Smooth muscle cell (in vitro differentiated cells): ENCODE results near the gene CEP85L. TPM values are rescaled to one million over a fixed set of nuclear protein-coding genes. Genes with fewer than 3 reads are reported as not detected.

Source experiments
- DNase-seq: peaks from one replicate; lab custom pipeline; 2025; ENCODE audit not compliant: unreplicated experiment; lab: John Stamatoyannopoulos, UW
- H2AFZ ChIP-seq: fragments of 200-600 bp; sonication (generic); 2 replicates; pipeline ENCODE4 v1.6.0; 2016; ENCODE audit warnings: antibody characterized with exemption, low read depth, mild to moderate bottlenecking
- H3F3A ChIP-seq: fragments of 200-600 bp; sonication (generic); 2 replicates; pipeline ENCODE4 v1.6.0; 2017; ENCODE audit warnings: antibody characterized with exemption, low read depth
- H3K27ac ChIP-seq: fragments of 200-600 bp; sonication (generic); 2 replicates; pipeline ENCODE4 v1.5.1; 2016; ENCODE audit warnings: low read depth, mild to moderate bottlenecking
- H3K27me3 ChIP-seq: fragments of 200-600 bp; sonication (generic); 2 replicates; pipeline ENCODE4 v1.6.1; 2016; ENCODE audit warnings: low read depth, mild to moderate bottlenecking
- H3K36me3 ChIP-seq: fragments of 200-600 bp; sonication (generic); 2 replicates; pipeline ENCODE4 v1.5.1; 2016; ENCODE audit warnings: low read depth
- H3K4me1 ChIP-seq: fragments of 200-600 bp; sonication (generic); 2 replicates; pipeline ENCODE4 v1.5.1; 2016; ENCODE audit warnings: low read depth
- H3K4me2 ChIP-seq: fragments of 200-600 bp; sonication (generic); 2 replicates; pipeline ENCODE4 v1.6.0; 2016; ENCODE audit warnings: mild to moderate bottlenecking
- H3K4me3 ChIP-seq: fragments of 200-600 bp; sonication (generic); 2 replicates; pipeline ENCODE4 v1.5.1; 2016; ENCODE audit warnings: mild to moderate bottlenecking
- H3K79me2 ChIP-seq: fragments of 200-600 bp; sonication (generic); 2 replicates; pipeline ENCODE4 v1.6.0; 2016; ENCODE audit warnings: low read depth, mild to moderate bottlenecking
- H3K9ac ChIP-seq: fragments of 200-600 bp; sonication (generic); 2 replicates; pipeline ENCODE4 v1.6.0; 2016; ENCODE audit warnings: low read depth
- H3K9me3 ChIP-seq: fragments of 200-600 bp; sonication (generic); replicated peaks from 2 replicates; pipeline ENCODE4 v1.5.1; 2016; ENCODE audit warnings: low read depth
- H4K20me1 ChIP-seq: fragments of 200-600 bp; sonication (generic); 2 replicates; pipeline ENCODE4 v1.6.0; 2016; ENCODE audit warnings: low read depth
- WGBS: methylation state at CpG from one replicate; pipeline ENCODE4 v1.1.7; 2016; ENCODE audit warnings: low lambda C conversion rate; 5-methylcytosine and 5-hydroxymethylcytosine counted together
- polyA plus RNA-seq: library from polyadenylated mRNA; unstranded; fragments of >200 nt; fragmentation: Nextera tagmentation; extraction: Ambion mirVana; gene quantifications from 2 replicates; pipeline ENCODE4 v1.2.1, GENCODE V29; 2016
- total RNA-seq: library from RNA; depleted of rRNA; stranded (reverse); fragments of >200 nt; gene quantifications from 2 replicates; pipeline ENCODE4 v1.2.3, GENCODE V29; 2014
- TF ChIP-seq, protein P1 (sequence below): fragments of 200-600 bp; sonication (generic); IDR thresholded peaks from 2 replicates; pipeline ENCODE4 v1.5.1; 2017; ENCODE audit warnings: borderline replicate concordance, mild to moderate bottlenecking, antibody characterized with exemption; ENCODE audit not compliant: insufficient read depth, poor library complexity, severe bottlenecking

CEP85L gene
- total and polyA plus RNA-seq, 2 experiments from 2014 or later = 36.5 to 65.6 TPM

DNA sequence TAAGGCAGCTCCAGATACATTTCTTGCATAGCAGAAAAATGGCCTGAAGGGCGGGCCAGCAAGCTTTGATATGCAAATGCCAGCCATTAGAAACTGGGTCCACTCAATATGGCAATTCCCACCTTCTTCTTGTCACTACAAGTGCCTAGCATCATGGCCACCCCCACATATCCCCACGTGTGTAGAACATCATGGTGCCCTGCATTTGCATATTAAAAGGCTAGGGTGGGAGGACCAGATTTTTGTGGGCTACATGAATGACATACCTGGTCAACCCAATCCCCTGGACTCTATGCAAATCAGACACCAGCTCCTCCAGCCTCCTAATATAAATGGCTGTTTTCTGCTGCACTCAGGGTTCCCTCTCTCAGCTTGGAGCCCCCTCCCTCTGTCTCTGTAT is 71.6 kb downstream of the CEP85L start:
- Histone ChIP-seq H3K79me2 (peaks cover 31% of the 10 kb centered on the region), H3K4me3 (no peak overlapping the region), H3K36me3 (no peaks in the 10 kb centered on the region), H2AFZ (no peak overlapping the region), H4K20me1 (peaks cover 100% of the 10 kb centered on the region), H3K9ac (no peak overlapping the region), H3K9me3 (no peaks in the 10 kb centered on the region), H3K4me2 (peak overlapping the region; percentile 95), H3K27me3 (no peaks in the 10 kb centered on the region), H3F3A (peaks cover 33% of the 10 kb centered on the region), H3K4me1 (peaks cover 11% of the 10 kb centered on the region), H3K27ac (peak overlapping the region; percentile 100)
- TF ChIP-seq, protein P1, sequence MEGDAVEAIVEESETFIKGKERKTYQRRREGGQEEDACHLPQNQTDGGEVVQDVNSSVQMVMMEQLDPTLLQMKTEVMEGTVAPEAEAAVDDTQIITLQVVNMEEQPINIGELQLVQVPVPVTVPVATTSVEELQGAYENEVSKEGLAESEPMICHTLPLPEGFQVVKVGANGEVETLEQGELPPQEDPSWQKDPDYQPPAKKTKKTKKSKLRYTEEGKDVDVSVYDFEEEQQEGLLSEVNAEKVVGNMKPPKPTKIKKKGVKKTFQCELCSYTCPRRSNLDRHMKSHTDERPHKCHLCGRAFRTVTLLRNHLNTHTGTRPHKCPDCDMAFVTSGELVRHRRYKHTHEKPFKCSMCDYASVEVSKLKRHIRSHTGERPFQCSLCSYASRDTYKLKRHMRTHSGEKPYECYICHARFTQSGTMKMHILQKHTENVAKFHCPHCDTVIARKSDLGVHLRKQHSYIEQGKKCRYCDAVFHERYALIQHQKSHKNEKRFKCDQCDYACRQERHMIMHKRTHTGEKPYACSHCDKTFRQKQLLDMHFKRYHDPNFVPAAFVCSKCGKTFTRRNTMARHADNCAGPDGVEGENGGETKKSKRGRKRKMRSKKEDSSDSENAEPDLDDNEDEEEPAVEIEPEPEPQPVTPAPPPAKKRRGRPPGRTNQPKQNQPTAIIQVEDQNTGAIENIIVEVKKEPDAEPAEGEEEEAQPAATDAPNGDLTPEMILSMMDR = no peak
- no peak for DNase-seq
- WGBS = 69% methylated on average over 2 of the region's 2 CpGs

DNA sequence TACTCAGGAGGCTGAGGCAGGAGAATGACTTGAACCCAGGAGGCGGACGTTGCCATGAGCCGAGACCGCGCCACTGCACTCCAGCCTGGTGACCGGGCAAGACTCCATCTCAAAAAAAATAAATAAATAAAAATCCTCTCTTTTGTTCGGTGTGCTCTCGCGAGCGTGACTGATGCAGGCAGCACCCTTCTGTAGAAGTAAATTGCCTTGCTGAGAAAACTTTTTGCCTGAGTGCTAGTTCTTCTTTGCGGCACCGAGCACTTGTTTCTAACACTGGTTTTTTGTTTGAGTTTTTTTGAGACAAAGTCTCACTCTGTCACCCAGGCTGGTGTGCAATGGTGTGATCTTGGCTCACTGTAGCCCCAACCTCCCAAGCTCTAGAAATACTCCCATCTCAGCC is 72.8 kb downstream of the CEP85L start:
- H3K27ac ChIP-seq = peak overlapping the region; percentile 100
- H3K27me3 ChIP-seq = no peaks in the 10 kb centered on the region
- H3K4me1 ChIP-seq = peaks cover 18% of the 10 kb centered on the region
- no peaks in the 10 kb centered on the region for H3K36me3 ChIP-seq
- TF ChIP-seq, protein P1 = no peak
- no peak overlapping the region for H3K9ac ChIP-seq
- H3K4me2 ChIP-seq = peak overlapping the region; percentile 95
- peaks cover 40% of the 10 kb centered on the region for H3K79me2 ChIP-seq
- no peak overlapping the region for H3K4me3 ChIP-seq
- H2AFZ ChIP-seq = no peak overlapping the region
- H4K20me1 ChIP-seq = peaks cover 89% of the 10 kb centered on the region
- H3F3A ChIP-seq = peaks cover 33% of the 10 kb centered on the region
- no peak for DNase-seq
- 97% methylated on average over 12 of the region's 12 CpGs for WGBS
- H3K9me3 ChIP-seq = no peaks in the 10 kb centered on the region

DNA sequence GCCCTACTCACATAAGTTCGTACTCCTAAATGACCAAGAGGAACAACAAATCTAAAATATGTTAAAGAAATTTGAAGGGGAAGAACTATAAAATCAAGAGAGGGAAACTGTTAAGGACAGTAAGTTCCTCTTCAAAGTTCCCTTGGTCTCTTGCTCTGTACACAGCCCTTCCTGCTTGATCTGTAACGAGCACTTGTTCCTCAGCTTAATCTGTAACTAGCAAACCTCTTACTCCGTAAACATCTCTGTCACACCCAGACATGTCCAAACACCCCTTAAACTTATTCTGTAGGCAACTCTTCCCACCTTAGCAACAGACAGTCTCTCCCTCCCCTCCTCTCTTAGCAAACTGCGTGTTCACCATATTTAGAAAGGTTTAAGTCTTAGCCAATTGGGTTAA is 73.4 kb downstream of the CEP85L start:
- peaks cover 47% of the 10 kb centered on the region for H3K79me2 ChIP-seq

More for the DNA sequence above, 73.4 kb downstream of the CEP85L start:
- TF ChIP-seq, protein P1 = no peak
- peaks cover 83% of the 10 kb centered on the region for H4K20me1 ChIP-seq
- H3K4me3 ChIP-seq = peak overlapping the region; percentile 76
- peak overlapping the region; percentile 95 for H3K4me2 ChIP-seq
- H2AFZ ChIP-seq = no peak overlapping the region
- WGBS = 69% methylated on average over 4 of the region's 4 CpGs
- peaks cover 33% of the 10 kb centered on the region for H3F3A ChIP-seq
- H3K4me1 ChIP-seq = peaks cover 24% of the 10 kb centered on the region
- no peak for DNase-seq
- no peaks in the 10 kb centered on the region for H3K27me3 ChIP-seq
- no peaks in the 10 kb centered on the region for H3K9me3 ChIP-seq
- no peaks in the 10 kb centered on the region for H3K36me3 ChIP-seq
- peak overlapping the region; percentile 100 for H3K9ac ChIP-seq
- H3K27ac ChIP-seq = peak overlapping the region; percentile 100
